ENCODE results near the gene TGDS.
"Not testable (repeated sequence)": the region's sequence is repeated elsewhere in the genome, so short reads cannot be mapped to it uniquely, and the experiment has no call there.

DNA sequence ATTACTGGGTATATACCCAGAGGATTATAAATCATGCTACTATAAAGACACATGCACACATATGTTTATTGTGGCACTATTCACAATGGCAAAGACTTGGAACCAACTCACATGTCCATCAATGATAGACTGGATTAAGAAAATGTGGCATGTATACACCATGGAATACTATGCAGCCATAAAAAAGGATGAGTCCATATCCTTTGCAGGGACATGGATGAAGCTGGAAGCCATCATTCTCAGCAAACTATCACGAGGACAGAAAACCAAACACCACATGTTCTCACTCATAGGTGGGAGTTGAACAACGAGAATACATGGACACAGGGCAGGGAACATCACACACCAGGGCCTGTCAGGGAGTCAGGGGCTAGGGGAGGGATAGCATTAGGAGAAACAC lies 63.7 kb downstream of the TGDS start:
- TF ChIP-seq CTCF (conservative IDR thresholded peaks at IDR 0.05; ENCODE audit: low read length); EZH2phosphoT487 (IDR thresholded peaks at IDR 0.05; ENCODE audit: borderline replicate concordance, low read depth, low read length): not testable (repeated sequence)

Data from OCI-LY7 (cell line).